OCI-LY7 (cell line): ENCODE measurements around the gene ELMO1.

Experiments
- EZH2phosphoT487 ChIP-seq: fragments of 200-600 bp; sonication (generic); IDR thresholded peaks from 2 replicates; pipeline ENCODE4 v1.6.1; 2018; ENCODE audit warnings: low read depth, borderline replicate concordance, mild to moderate bottlenecking, mixed run types, antibody characterized with exemption, low read length, moderate library complexity, mixed read lengths
- TF ChIP-seq, protein P1 (sequence below): fragments of 200-600 bp; sonication (generic); conservative IDR thresholded peaks from 2 replicates; pipeline ENCODE4 v1.5.1; 2014; ENCODE audit warnings: mild to moderate bottlenecking, antibody characterized with exemption, low read length, moderate library complexity, mixed read lengths

DNA sequence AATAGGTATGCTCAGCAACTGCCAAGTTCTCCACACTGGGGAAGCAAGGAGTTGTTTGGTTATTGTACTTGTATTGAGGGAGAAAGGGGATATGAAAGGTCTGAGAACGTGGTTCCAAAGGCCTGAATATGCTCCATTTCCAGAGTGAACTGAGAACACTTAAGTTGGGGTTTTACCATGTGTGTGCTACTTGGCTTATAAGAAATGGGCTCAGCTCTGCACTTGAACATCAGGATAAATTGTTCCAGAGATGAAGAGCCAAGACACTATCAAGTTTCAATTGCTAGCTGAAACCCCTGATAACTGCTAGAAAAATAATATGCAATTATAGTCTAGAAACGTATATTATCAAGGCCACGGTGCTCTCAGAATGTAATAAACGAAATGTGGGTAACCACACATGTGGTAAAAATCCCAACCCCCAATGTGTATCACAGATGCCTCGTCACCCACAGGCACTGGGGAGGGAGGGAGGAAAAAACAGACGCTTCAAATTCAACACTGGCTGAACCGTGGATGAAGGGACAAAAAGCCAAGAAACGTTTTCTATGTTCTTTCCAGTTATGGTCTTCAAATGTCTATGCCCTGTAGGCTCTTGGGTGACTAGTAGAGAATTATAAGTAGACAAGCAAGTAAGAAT lies 16.3 kb downstream of the ELMO1 start:
- TF ChIP-seq, protein P1, sequence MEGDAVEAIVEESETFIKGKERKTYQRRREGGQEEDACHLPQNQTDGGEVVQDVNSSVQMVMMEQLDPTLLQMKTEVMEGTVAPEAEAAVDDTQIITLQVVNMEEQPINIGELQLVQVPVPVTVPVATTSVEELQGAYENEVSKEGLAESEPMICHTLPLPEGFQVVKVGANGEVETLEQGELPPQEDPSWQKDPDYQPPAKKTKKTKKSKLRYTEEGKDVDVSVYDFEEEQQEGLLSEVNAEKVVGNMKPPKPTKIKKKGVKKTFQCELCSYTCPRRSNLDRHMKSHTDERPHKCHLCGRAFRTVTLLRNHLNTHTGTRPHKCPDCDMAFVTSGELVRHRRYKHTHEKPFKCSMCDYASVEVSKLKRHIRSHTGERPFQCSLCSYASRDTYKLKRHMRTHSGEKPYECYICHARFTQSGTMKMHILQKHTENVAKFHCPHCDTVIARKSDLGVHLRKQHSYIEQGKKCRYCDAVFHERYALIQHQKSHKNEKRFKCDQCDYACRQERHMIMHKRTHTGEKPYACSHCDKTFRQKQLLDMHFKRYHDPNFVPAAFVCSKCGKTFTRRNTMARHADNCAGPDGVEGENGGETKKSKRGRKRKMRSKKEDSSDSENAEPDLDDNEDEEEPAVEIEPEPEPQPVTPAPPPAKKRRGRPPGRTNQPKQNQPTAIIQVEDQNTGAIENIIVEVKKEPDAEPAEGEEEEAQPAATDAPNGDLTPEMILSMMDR, result no peak
- TF ChIP-seq EZH2phosphoT487, result no peak
